HG02759 (cell line): ENCODE data around the gene TFEB.

Experiments
- ATAC-seq: cut with Tn5 transposase; IDR thresholded peaks from one replicate; pipeline ENCODE4 v1.9.1; 2021; ENCODE audit warnings: mild to moderate bottlenecking, moderate library complexity; ENCODE audit not compliant: unreplicated experiment

Gene TFEB

DNA sequence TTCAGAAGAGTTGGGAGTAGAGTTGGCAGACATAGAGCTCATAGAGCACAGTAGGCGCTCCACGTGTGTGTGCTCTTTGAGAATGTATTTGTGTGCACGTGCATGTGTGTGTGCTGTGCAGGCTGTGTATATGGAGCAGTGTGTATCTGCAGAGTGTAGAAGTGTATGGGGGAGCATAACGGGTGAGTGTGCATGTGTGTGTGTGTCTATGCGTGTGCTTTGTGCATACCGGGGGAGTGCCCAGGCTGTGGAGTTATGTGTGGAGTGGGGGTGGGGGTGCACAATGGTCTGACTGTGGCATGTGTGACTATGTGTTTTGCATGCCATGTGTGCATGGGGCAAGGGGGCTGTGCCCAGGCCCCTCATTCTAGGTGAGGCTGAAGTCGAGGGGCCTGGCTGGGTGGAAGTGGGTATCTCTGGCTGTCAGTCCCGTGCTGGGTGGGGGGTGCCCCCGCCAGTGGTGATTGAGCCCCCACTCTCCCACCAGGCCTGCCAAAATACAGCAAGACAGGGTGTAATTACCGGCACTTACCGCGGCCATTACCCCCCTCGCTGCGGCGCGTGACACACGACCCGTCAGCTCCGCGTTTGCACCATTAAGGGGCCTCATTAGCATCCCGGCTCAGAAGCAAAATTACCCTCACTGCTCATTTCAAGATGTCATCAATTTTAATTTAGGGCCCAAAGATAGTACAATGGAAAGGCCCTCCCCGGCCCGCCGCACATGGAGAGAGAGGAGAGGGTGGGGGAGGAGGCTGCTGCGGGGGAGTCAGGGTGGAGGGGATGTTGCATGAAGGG, 58.1 kb downstream of the TFEB start:
- ATAC-seq, result no peak

DNA sequence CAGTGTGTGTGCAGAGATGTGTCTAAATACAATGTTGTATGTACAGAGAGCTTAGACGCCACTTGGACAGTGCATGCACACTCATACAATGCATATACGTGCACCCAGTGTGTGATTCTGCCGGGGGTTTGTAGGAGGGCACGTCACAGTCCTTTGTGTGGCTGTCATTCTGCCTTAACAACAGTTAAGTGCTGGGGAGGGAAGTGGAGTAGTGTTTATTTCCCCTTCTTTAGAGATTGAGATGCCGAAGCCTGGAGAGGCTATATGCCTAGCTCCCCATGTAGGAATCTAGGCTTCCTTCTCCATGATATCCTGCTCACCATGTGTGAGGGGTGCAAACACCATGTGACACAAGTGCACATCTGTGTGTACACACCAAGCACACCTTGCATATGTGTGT, 59.0 kb downstream of the TFEB start:
- ATAC-seq, result no peak

DNA sequence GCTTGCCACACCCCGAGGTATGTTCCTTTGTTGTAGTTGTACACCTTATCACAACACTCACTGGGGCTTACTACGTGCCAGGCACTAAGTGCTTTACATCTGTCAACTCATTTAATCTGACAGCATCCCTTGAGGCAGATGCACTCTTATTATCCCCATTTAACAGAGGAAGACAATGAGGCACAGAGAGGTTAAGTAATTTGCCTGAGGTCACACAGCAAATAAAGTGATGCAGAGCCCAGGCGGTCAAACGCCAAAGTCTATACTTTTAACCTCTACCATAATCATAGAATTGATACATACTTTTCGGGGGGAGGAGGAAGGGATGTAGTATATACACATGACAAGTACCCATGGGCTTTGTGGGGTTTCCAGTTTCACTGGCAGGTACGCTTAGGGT, 59.4 kb downstream of the TFEB start:
- no peak for ATAC-seq

DNA sequence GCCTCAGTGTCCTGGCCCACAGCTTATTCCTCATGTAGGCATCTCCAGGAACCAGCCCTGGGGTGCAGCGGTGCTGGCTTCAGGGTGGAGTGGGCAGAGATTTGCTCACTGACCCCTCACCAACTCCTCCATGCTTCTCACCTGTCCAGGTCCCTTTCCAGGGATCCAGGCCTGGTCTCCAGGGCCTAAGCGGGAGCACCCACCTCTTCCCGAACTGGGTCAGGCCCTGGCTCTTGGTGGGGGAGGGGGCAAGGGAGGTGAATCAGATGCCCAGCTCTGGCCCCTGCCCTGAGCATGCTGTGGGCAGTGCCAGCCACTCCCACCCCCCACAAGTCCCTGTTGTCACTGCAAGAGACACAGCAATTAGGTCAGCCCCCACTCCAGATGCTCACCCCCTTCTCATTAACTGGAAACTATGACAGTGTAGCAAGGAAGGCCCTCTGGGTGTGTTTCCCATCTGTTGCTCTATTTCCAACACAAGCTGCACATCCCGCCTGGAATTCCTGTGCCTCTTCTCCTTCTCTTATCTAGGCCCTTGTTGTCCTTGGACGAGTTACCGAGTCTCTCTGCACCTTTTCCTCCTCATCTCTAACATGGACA, 60.1 kb downstream of the TFEB start:
- no peak for ATAC-seq

- no peak for ATAC-seq
Observed at GRCh38 chr6:41674231-41675000, 61.0 kb downstream of the TFEB start.

- no peak for ATAC-seq
Observed at GRCh38 chr6:41673704-41674000, 61.8 kb downstream of the TFEB start.

DNA sequence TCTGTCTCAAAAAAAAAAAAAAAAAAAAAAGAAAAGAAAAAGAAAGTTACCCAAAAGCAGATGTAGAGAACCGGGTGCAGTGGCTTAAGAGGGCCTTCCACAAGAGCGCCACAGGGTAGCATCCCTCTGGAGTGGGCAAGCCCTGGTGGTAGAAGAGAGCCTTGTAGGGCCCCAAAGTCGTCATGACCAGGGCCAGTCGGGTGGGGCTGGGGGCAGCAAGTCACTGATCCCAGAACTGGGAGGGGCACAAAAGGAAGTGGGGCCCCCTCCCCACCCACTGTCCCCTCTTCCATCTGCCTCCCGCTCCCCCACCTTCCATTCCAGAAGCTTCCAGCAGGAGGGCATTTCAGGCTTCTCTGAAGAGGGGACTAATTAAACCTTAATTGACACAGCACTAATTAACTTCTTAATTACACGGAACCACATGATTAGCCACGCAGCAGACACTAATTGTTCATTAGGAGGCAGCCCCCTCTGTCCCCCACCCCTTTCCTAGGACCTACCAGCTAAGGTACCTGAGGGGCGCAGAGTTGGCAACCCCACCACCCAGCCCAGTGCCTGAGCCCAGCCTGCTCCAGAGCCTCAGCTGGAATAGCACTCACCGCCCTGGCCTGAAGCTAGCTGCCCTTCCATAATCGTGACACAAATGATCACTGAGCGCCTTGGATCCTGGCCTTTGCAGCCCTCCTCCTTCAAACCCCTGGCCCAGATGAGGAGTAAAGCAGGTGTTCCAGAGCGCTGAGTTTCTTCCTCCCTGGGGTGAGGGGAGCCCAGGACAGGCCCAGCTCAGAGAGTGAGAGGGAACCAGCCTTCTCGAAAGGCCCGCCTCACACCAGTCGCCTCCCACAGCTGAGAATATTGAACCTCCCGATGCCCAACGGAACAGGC, 62.3 kb downstream of the TFEB start:
- ATAC-seq, result no peak

DNA sequence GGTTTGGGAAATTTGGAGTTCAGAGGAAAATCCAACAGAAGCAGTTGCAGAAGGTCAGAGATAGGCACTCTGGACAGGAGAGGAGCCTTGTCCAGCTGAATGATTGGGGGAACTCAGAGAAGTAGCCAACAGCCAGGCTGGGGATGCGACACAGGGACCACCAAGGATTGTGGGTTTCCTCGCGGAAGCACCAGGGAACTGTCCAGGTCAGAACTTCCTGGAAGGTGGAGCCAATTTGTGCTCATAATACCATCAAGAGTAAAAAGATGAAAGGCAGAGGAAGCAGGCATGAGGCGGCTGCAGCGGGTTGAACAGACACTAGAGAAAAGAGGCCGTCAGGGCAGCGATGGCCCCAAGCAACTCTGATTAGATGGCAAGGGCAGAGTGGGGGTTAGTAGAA, 63.4 kb downstream of the TFEB start:
- ATAC-seq, result no peak

DNA sequence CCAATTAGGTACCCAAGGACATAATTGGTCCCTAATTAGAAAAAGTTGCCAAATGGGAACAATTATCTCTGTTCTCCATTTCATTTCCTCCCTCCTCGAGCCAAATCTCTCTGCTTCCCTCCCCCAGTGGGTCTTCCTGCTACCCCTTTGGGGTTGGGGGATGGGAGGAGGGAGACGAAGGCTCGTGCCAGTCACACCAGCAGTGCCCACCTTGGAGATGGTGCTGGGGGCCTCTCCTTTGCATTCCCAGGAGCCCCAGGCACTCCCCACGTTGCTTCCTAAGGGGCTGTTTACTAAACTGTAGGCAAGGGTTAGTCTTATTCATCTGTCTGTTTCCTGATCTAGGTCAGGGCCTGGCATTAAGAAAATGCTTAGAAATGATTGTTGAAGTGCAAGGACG, 64.0 kb downstream of the TFEB start:
- no peak for ATAC-seq

DNA sequence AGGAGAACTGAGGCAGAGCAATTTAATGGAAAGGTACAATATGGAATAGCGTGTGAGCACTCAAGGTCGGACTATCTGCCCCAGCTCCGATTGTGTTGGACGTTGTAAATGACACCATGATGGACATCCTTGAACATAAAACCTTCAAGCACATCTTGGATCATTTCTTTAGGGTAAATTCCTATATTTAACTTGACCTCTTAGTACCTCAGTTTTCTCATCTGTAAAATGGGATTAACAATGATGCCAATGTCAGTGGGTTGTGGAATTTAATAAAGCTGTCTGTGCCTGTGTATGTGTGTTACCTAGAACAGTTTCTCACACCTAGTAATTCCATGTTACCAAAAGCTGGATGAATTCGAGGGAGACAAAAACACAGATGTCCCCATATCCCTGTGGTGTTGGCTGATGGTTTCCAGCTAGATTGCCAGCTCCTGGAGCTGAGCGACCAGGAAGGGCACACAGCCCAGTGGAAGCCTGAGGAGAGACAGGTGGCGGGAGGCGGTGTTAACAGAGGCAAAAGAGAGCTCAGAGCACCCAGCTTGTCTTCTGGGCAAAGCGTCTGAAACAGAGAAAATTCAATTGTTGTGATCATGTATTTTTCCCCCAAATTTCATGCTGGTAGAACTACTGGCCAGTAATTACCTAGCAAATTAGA, 64.6 kb downstream of the TFEB start:
- ATAC-seq, result no peak

GRCh38 chr6:41668968-41669367, 66.4 kb downstream of the TFEB start:
- no peak for ATAC-seq

DNA sequence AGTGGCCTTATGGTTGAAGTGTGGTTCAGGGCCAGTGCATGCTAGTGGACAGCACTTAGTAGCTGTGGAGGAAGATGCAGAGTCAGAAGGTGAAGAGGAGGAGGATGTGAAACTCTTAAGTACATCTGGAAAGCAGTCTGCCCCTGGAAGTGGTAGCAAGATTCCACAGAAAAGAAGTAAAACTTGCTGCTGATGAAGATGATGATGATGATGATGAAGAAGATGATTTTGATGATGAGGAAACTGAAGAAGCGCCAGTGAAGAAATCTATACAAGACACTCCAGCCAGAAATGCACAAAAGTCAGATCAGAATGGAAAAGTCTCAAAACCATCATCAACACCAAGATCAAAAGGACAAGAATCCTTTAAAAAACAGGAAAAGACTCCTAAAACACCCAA, 68.2 kb downstream of the TFEB start:
- no peak for ATAC-seq

DNA sequence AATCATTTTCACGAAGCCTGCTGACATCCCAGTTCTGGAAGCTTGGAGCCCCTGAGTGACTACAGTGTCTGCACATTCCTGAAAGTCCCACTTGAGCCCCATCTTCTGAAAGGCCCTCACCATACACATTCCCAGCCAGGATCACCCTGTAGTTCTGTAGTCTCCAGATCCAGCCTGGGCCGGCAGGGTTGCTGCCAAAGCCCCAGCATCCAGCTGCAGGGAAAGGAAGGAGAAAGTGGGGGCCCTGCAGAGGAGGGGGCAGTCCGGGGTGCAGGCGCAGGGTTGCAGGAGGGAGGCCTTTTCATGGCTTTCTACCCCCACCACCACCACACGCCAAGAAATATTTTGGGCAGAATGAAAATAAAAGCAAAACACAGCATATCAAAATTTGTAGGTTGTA, 71.1 kb downstream of the TFEB start:
- ATAC-seq, result no peak

DNA sequence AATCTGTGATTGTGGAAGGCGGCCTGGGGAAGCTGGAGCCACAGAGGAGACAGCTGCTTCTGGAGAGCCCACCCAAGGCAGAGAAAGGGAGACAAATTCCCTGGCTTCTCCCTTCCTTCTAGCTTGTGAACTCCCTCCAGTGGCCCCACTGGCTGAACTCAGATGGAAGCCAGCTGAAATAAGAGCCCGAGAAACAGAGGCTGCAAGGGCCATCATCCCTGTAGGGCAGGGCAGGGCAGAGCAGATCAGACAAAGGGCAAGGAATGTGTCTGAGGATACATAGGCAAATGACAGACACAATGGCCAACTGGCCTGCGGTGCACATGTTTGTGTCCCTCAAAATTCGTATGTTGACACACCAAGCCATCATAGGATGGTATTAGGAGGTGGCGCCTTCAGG, 71.8 kb downstream of the TFEB start:
- ATAC-seq, result no peak

DNA sequence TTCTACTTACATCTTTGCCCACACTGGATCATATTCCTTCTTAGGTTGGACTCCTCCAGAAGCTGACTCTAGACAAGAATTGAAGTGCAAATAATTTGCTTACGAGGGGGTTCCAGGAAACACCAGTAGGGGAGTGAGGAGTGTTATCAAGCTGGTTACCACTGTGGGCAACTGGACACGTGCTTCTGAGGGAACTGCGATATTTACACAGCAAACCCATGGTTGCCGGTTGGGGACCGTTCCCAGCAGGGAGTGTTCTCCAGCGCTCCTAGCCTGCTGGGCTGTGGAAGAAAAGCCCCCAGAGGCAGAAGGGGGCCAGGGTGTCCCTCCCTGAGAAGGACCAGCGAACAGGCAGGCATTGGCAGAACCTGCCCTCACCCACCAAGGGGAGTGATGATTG, 75.5 kb downstream of the TFEB start:
- ATAC-seq, result no peak

- ATAC-seq, result no peak
Observed at GRCh38 chr6:41658636-41659035, 76.8 kb downstream of the TFEB start.

GRCh38 chr6:41657131-41658094, 78.0 kb downstream of the TFEB start:
- ATAC-seq, result no peak

DNA sequence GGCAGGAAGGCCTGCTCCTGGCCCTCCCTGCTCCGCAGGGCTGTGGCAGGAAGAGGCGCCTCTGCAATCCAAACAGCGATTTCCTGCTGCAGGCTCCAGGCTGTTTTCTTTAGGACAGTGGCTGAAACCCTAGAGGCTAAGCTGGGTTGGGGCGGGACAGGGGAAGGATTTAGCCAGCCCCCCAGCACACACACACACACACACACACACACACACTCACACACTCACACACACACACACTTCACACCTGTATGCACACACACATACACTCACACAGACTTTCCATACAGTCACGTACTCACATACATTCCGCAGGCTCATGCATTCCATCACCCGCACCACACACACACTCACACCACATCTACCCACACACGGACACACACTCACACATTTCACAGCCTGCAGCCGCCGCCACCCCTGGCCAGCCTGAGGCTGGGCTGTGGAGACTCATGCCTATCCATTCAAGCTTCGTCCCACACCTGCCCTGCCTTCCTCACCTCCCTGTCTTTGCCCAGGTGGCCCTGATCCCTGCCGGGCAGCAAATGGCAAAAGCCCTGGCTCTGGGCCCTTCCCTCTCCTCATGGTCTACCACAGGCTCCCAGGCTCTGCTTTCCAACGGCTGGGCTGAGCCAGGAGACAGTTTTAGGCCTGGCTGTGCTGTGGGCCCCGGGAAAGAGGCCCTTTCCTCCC, 79.3 kb downstream of the TFEB start:
- no peak for ATAC-seq

GRCh38 chr6:41655646-41656001, 79.8 kb downstream of the TFEB start:
- no peak for ATAC-seq
